A204.1 (cell line): ENCODE measurements around the gene AARS2.
"Not testable (repeated sequence)": the region's sequence is repeated elsewhere in the genome, so short reads cannot be mapped to it uniquely, and the experiment has no call there.

Source experiments
- FAIRE-seq: peaks from 2 replicates; lab custom pipeline; 2012; peaks lifted over from hg19 to GRCh38; lab: Jason Lieb, UNC

Gene AARS2

DNA sequence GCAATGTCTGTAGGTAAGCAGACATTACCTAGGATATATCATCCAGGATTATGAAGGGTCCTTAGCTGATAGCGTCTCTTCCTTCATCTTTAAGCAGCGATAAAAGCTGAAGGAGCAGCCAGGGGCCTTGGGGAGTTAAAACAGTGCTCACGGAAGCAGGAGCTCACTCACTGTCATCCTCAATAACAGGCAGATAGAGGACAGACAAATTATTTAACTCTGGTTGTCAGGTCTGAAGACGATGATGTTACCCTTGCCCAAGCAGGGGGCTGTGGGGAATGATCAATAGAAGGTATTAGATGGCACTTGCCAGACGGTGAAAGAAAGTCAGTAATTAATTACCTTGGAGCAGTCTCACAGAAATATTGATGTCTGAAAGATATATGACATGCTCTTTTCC lies 16.7 kb upstream of the AARS2 start:
- FAIRE-seq: no peak

DNA sequence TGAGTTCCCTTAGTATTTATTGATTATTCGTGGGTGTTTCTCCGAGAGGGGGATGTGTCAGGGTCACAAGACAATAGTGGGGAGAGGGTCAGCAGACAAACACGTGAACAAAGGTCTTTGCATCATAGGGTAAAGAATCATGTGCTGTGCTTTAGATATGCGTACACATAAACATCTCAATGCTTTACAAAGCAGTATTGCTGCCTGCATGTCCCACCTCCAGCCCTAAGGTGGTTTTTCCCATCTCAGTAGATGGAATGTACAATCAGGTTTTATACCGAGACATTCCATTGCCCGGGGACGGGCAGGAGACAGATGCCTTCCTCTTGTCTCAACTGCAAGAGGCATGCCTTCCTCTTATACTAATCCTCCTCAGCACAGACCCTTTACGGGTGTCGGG lies 15.1 kb upstream of the AARS2 start:
- not testable (repeated sequence) for FAIRE-seq

DNA sequence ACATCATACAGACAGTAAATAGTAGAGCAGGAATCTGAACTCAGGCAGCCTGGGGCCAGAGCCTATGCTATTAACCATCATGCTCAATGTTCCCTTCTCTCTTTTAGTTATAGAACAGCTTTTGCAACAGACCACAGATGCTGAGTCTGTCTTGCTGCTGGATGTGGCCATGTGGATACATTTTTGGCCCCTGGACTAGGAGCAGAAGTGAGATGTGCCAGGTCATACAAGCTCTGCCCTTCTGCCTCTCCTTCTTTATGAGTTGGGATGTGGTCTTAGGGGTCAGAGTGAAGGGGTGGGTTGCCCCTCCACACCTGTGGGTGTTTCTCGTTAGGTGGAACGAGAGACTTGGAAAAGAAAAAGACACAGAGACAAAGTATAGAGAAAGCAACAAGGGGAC lies 14.6 kb upstream of the AARS2 start:
- FAIRE-seq: no peak

DNA sequence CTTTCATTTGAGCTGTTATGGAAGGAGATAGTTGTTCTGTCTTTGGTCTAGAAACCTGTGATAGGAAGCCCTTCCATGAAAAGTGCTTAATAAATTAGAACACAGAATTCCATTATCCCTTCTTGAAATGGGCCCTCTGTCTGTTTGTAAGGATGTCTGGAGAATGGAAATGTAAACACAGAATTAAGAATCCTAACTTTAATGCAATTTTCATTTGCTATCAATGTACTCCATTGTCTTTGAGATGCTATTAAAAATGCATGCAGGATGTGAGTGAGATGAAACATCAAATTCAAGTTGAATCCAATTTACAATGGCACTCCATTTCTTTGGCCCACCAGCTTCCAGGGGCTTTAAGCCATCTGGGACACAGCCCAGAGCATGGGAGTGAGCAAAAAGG lies 13.9 kb upstream of the AARS2 start:
- no peak for FAIRE-seq

- no peak for FAIRE-seq
Measured at GRCh38 chr6:44321210-44321609, 8.1 kb upstream of the AARS2 start.

DNA sequence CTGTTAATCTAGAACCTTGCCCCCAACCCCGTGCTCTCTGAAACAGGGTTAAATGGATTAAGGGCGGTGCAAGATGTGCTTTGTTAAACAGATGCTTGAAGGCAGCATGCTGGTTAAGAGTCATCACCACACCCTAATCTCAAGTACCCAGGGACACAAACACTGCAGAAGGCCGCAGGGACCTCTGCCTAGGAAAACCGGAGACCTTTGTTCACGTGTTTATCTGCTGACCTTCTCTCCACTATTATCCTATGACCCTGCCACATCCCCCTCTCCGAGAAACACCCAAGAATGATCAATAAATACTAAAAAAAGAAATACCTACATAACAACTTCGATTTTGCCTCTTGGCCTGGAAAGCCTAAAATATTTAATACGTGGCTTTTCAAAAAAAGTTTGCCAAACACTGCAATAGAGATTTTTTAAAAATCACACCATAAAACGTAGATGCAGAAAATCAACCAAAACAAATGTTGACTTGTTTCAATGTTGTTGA lies 4.0 kb upstream of the AARS2 start:
- FAIRE-seq: not testable (repeated sequence)

- FAIRE-seq: no peak
Measured at GRCh38 chr6:44316481-44316880, 3.3 kb upstream of the AARS2 start.

- no peak for FAIRE-seq
Measured at GRCh38 chr6:44315951-44316350, 2.8 kb upstream of the AARS2 start.

DNA sequence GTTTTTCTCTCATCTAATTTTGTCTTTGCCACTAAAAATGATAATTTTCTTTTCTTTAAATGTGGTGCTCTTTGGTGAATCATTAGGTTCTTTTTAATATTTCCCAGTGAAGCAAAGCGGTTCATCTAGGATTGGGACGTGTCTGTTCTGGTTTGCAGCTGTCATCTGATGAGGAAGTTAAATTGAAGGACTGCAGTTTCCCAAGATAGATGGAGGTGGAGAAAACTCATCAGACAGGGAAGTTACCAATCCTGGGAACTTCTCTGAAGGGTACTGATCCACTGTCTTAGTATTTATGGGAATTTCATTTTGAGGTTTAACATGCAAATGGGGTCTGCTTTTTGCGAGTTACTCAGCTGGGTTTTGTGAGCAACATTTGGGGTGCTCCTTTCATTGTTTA lies 2.4 kb upstream of the AARS2 start:
- FAIRE-seq: no peak

DNA sequence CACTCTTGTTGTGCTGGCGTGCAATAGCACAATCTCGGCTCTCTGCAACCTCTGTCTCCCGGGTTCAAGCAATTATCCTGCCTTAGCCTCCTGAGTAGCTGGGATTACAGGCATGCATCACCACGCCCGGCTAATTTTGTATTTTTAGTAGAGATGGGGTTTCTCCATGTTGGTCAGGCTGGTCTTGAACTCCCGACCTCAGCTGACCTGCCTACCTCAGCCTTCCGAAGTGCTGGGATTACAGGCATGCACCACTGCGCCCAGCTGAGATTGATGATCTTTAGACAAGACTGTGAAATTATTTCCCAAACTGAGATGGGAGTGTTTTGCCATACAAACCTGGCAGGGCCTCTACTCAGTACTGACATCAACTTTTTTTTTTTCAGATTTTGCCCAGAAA lies 1.5 kb upstream of the AARS2 start:
- FAIRE-seq: not testable (repeated sequence)

GRCh38 chr6:44311767-44312166 lies 1.4 kb downstream of the AARS2 start:
- no peak for FAIRE-seq

DNA sequence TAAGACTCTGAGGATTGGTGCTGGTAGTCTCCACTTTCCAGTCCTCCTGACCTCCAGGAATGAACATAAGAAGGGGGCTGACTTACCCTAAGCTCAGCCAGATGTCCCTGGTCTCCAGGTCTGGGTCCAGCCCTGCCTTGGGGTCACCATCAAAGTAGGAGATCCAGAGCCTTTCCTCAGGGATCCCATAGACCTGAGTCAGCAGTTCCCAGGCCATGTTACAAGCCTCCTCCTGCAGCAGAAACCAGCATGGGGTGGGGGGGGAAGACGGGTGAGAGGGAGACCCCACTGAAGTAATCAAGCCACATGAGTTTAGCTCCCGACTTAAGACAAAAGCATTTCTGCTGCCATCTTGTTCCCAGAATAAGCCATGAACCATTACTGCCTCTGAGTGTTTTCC lies 1.8 kb downstream of the AARS2 start:
- no peak for FAIRE-seq

GRCh38 chr6:44310241-44310640 lies 2.9 kb downstream of the AARS2 start:
- FAIRE-seq: no peak

GRCh38 chr6:44309631-44310030 lies 3.5 kb downstream of the AARS2 start:
- FAIRE-seq: no peak

GRCh38 chr6:44309092-44309491 lies 4.1 kb downstream of the AARS2 start:
- no peak for FAIRE-seq

DNA sequence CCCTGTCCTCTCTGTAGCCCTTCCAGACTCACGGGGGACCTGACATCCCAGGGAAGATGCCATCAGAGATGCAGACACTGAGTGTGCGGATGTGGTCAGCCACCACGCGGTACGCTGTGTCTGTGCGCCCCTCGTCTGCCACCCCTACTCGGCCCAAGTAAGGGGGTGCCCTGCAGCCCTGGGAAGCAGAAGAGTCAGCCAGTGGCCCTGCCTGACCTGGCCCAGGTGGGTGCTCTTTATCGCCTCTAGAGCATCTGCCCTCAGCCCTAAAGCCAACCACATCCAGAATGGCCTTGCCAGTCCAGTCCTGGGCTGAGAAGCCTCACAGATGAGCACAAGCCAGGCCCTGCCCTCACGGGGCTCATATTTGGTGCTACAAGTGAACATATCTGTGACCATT lies 5.9 kb downstream of the AARS2 start:
- FAIRE-seq: no peak

DNA sequence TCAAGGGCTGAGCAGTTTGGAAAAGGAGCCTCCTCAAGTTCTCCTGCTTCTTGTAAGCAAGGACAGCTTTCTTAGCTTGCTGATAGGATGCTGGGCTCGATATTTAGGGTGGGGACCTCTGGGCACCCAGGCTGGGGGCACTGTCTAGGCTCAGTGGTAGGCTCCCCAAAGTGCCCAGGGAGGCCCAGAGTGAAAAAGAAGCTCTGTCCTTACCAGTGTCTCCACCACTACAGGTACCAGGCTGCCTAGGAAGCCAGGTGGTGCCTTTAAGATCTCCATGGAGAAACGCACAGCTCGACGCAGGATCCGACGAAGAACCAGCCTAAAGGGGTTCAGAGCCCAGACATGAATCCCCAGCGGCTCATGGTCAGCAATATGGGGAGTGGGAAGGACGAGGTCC lies 6.4 kb downstream of the AARS2 start:
- no peak for FAIRE-seq

DNA sequence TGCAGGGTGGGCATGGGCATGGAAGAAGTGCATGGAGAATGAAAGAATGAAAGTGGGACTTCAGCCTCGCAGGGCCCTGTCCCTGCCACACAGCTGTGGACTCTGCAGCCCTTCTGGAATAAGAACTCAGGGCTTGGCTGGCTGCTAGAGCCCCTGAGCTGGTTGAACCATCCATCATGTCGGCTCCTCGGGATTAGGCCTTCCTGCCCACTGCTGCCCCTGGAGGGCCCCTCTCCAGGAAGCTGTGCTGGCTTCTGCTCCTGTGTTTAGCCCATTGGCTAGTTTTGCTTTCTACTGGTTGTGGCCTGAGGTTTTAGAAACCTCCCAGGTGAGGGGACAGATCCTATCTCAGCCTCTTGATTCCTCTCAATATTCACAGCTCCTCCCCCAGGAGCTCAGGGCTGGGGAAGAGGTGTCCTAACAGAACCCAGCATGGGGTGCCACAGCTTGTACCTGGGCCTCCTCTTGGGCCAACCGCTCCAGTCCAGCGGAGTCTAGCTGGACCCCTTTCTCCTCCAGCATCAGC lies 7.9 kb downstream of the AARS2 start:
- FAIRE-seq: no peak

DNA sequence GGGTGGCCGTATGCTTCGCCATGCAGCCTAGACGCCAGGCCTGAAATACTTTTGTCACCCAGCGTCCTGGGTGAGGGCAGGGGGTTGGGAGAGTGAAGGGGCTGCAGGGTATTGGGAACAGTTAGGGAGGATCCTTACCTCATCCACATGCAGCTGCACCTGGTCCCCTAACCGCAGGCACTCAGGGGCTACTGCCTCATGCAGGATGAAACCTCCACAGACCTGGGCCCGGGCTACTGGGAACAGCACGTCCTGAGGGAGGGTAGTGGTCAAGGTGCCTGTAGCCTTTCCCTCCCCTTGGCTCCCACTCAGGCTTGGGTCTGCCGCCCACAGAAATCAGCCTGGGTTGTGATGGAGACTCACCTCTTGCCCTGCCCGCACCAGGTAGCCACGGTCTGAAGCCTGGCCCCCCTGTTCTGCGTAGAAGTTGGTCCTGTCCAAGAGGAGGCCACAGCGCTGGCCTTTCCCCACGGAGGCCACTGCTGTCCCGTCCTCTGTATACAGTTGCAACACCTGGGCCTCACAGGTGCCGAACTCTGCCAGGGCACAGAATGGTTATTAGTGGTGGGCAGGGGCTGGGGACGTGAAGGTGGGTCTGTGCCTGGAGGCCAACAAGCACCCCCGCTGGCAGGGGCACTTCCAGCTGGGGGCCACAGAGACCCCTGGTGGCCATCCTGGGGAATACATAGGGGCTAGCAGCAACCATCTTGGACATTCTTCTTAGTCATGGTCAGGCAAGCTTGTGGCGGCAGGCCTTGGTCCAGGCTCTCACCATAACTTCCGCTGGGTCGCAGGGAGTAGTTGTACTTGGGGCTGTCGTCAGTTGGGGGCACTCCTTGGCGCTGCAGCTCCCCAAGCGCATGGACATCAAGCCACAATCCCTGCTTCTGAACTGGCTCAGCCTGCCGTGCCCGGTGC lies 8.6 kb downstream of the AARS2 start:
- FAIRE-seq: no peak

DNA sequence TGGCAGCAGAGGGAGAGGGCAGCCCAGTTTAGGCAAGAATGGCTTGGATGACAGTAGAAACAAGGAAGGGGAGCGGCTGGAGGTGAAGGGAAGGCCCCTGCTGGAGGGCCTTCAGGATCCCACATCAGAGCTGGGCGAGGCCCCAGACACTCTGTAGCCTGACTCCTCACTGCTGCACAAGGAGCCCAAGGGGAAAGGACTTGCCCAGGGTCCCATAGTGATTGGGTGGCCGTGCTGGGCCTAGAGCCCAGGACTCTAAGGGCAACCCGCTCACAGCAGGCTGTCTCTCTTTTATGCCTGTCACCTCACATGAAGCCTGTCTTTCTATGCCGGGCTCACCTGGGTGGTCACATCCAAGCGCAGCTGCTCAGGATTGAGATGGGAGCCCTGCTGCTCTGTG lies 9.3 kb downstream of the AARS2 start:
- FAIRE-seq: no peak

DNA sequence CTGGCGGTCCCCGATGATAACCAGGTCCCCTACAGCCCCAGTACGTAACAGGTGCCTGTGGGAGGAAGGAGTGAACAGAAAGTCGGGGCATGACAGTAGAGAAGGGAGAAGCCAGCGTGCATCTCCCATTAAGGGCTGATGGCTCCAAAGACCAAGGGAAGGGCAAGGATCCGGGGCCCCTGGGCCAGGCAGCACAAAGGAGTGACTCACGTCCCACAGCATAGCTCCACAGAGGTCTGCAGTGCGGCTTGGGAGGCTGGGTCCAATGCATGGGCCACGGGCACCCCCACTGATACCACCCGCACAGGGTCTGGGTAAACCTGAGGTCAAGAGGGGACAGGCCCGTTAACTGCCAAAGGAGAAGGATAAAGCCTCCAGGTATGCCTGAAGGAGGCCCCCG lies 10.3 kb downstream of the AARS2 start:
- FAIRE-seq: no peak

- no peak for FAIRE-seq
Measured at GRCh38 chr6:44301782-44302564, 11.2 kb downstream of the AARS2 start.

GRCh38 chr6:44301106-44301505 lies 12.0 kb downstream of the AARS2 start:
- FAIRE-seq: no peak
